Peyer's patch (tissue), 4 donors: ENCODE results near the gene POU3F4.

Experiments used
- CTCF ChIP-seq, 6 experiments: fragments of 450-650 bp in 4 of 6; fragments of 200-600 bp in 2 of 6; sonication (generic) in 1 of 6; IDR thresholded peaks; one replicate each; pipeline ENCODE4 v1.5.1; 2017 to 2019; ENCODE audit warnings: antibody characterized with exemption in 6 of 6, mild to moderate bottlenecking in 3 of 6, moderate library complexity in 1 of 6
- POLR2A ChIP-seq, 2 donors: fragments of 450-650 bp; IDR thresholded peaks; one replicate each; pipeline ENCODE4 v1.5.1; 2017; ENCODE audit warnings: antibody characterized with exemption in 2 of 2, mild to moderate bottlenecking in 2 of 2, moderate library complexity in 2 of 2

GRCh38 chrX:83501530-83501929, 6.6 kb upstream of the POU3F4 start:
- TF ChIP-seq CTCF (IDR thresholded peaks at IDR 0.05) (no peak), POLR2A (IDR thresholded peaks at IDR 0.05) (no peak)
